ENCODE results near the gene GSDME. TPM values are rescaled to one million over a fixed set of nuclear protein-coding genes. Genes with fewer than 3 reads are reported as not detected.
"Not testable (repeated sequence)": the region's sequence is repeated elsewhere in the genome, so short reads cannot be mapped to it uniquely, and the experiment has no call there.

GSDME gene
- total and polyA plus RNA-seq, 4 donors: 12.0 to 53.6 (median 34.2) TPM

DNA sequence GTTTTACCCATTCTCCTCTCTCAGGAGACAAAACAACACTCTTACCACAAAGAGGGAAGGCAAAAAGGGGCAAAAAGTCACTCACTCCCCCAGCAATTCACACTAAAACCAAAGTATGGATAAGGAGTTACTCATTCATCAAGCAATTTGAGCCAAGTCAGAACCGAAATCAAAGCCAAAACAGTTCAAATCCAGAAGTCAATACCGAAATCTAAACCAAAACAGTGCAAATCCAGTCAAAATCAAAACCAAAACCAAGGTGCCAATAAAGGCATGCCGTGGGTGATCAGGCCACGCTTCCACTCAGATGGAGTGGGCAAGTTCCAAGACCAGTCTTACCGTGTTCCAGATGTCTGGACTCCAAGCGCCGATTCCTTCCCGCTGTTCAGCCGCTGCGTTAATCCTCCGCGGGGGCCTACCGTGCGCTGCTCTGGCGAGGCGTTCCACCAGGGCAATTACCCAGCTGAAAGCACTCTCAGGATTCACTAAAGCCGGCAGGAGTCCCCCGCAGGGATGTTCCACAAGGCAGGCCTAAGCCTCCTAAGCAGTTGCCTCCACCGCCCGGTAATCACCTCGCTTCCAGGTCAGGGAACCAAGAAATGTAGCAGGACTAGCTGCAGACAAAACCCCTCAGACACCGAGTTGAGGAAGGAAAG, 37.6 kb upstream of the GSDME start:
- not testable (repeated sequence) for H3K9me3 ChIP-seq (ENCODE audit: control insufficient read depth, insufficient read depth, low read length); DNase-seq (ENCODE audit: low read depth in 4 of 6, low spot score in 6 of 6); H3K4me3 ChIP-seq (ENCODE audit: low read depth, low read length); H3K4me1 ChIP-seq (ENCODE audit: control insufficient read depth, insufficient read depth, low read length); H3K36me3 ChIP-seq (ENCODE audit: control insufficient read depth, insufficient read depth, low read length); H3K27me3 ChIP-seq (ENCODE audit: control insufficient read depth, insufficient read depth, low read length); H3K27ac ChIP-seq (ENCODE audit: low read depth, low read length)
- 88% methylated on average over 22 of the region's 22 CpGs for WGBS (ENCODE audit: insufficient coverage)

- H3K9me3 ChIP-seq (ENCODE audit: control insufficient read depth, insufficient read depth, low read length): no peaks in the 10 kb centered on the region
- no peaks in the 10 kb centered on the region for H3K27me3 ChIP-seq (ENCODE audit: control insufficient read depth, insufficient read depth, low read length)
- no peaks in the 10 kb centered on the region for H3K36me3 ChIP-seq (ENCODE audit: control insufficient read depth, insufficient read depth, low read length)
- no peak for DNase-seq (ENCODE audit: low read depth in 4 of 6, low spot score in 6 of 6)
- 80% methylated on average over 5 of the region's 9 CpGs for WGBS (ENCODE audit: insufficient coverage)
- no peak overlapping the region for H3K4me3 ChIP-seq (ENCODE audit: low read depth, low read length)
- no peak overlapping the region for H3K27ac ChIP-seq (ENCODE audit: low read depth, low read length)
- H3K4me1 ChIP-seq (ENCODE audit: control insufficient read depth, insufficient read depth, low read length): no peaks in the 10 kb centered on the region
Observed at GRCh38 chr7:24793982-24794648, 36.9 kb upstream of the GSDME start.

GRCh38 chr7:24788961-24789576, 31.8 kb upstream of the GSDME start:
- no peaks in the 10 kb centered on the region for H3K4me1 ChIP-seq (ENCODE audit: control insufficient read depth, insufficient read depth, low read length)
- no peaks in the 10 kb centered on the region for H3K36me3 ChIP-seq (ENCODE audit: control insufficient read depth, insufficient read depth, low read length)
- WGBS (ENCODE audit: insufficient coverage): 96% methylated on average over 5 of the region's 10 CpGs
- H3K9me3 ChIP-seq (ENCODE audit: control insufficient read depth, insufficient read depth, low read length): no peaks in the 10 kb centered on the region
- no peak overlapping the region for H3K4me3 ChIP-seq (ENCODE audit: low read depth, low read length)
- no peaks in the 10 kb centered on the region for H3K27me3 ChIP-seq (ENCODE audit: control insufficient read depth, insufficient read depth, low read length)
- no peak overlapping the region for H3K27ac ChIP-seq (ENCODE audit: low read depth, low read length)
- no peak for DNase-seq (ENCODE audit: low read depth in 4 of 6, low spot score in 6 of 6)

- Histone ChIP-seq H3K9me3 (ENCODE audit: control insufficient read depth, insufficient read depth, low read length) (peaks cover 1% of the 10 kb centered on the region), H3K4me1 (ENCODE audit: control insufficient read depth, insufficient read depth, low read length) (no peaks in the 10 kb centered on the region), H3K27ac (ENCODE audit: low read depth, low read length) (no peak overlapping the region), H3K36me3 (ENCODE audit: control insufficient read depth, insufficient read depth, low read length) (no peaks in the 10 kb centered on the region), H3K27me3 (ENCODE audit: control insufficient read depth, insufficient read depth, low read length) (no peaks in the 10 kb centered on the region), H3K4me3 (ENCODE audit: low read depth, low read length) (no peak overlapping the region)
- WGBS (ENCODE audit: insufficient coverage): 89% methylated on average over 7 of the region's 9 CpGs
- no peak for DNase-seq (ENCODE audit: low read depth in 4 of 6, low spot score in 6 of 6)
Observed at GRCh38 chr7:24788075-24788474, 30.8 kb upstream of the GSDME start.

DNA sequence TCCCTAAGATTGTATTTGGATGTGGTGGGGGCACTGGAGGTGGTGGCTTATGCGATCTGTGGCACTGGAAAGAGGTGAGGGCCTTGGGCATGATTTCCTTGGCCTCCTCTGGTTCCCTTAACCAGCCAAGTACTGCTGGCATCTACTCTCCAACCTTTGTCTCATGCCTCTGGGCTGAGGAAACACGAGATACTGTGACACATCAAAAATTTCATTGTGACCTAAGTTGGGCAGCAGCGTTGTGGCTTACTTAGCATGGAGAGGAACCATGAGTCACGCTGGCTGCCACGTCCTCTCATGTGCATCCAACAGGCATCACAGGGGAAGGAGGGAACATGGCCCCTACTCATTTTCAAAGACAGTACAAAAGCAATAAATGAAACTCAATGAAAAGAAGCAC, 29.7 kb upstream of the GSDME start:
- 89% methylated on average over 4 of the region's 5 CpGs for WGBS (ENCODE audit: insufficient coverage)
- H3K4me1 ChIP-seq (ENCODE audit: control insufficient read depth, insufficient read depth, low read length): no peaks in the 10 kb centered on the region
- H3K9me3 ChIP-seq (ENCODE audit: control insufficient read depth, insufficient read depth, low read length): peaks cover 2% of the 10 kb centered on the region
- H3K36me3 ChIP-seq (ENCODE audit: control insufficient read depth, insufficient read depth, low read length): no peaks in the 10 kb centered on the region
- no peak overlapping the region for H3K4me3 ChIP-seq (ENCODE audit: low read depth, low read length)
- no peaks in the 10 kb centered on the region for H3K27me3 ChIP-seq (ENCODE audit: control insufficient read depth, insufficient read depth, low read length)
- DNase-seq (ENCODE audit: low read depth in 4 of 6, low spot score in 6 of 6): no peak
- H3K27ac ChIP-seq (ENCODE audit: low read depth, low read length): no peak overlapping the region

DNA sequence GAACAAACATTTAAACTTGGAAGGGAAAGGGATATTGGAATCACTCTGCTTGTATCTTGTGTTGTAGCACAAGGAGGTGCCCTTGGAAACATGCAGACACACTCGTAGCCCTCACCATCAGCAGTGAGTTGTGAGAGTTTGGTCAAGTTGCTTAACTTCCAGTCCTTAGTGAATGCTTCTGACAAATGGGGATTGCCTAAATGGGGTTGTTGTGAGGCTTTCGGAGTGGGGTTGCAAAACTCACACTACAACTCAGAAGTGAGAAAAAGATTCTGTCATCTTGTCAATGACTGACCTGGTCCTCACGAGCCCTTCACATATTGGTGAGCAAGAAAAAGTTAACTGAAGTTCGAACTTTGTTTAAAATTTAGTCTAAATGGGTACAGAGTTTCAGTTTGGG, 29.0 kb upstream of the GSDME start:
- Histone ChIP-seq H3K27ac (ENCODE audit: low read depth, low read length) (no peak overlapping the region), H3K4me3 (ENCODE audit: low read depth, low read length) (no peak overlapping the region), H3K27me3 (ENCODE audit: control insufficient read depth, insufficient read depth, low read length) (no peaks in the 10 kb centered on the region), H3K4me1 (ENCODE audit: control insufficient read depth, insufficient read depth, low read length) (no peaks in the 10 kb centered on the region), H3K9me3 (ENCODE audit: control insufficient read depth, insufficient read depth, low read length) (peaks cover 2% of the 10 kb centered on the region), H3K36me3 (ENCODE audit: control insufficient read depth, insufficient read depth, low read length) (no peaks in the 10 kb centered on the region)
- WGBS (ENCODE audit: insufficient coverage): 100% methylated on average over 2 of the region's 4 CpGs
- DNase-seq (ENCODE audit: low read depth in 4 of 6, low spot score in 6 of 6): no peak

- no peak overlapping the region for H3K27ac ChIP-seq (ENCODE audit: low read depth, low read length)
- peaks cover 2% of the 10 kb centered on the region for H3K9me3 ChIP-seq (ENCODE audit: control insufficient read depth, insufficient read depth, low read length)
- no peak overlapping the region for H3K4me3 ChIP-seq (ENCODE audit: low read depth, low read length)
- WGBS (ENCODE audit: insufficient coverage): 100% methylated on average over 5 of the region's 5 CpGs
- no peak for DNase-seq (ENCODE audit: low read depth in 4 of 6, low spot score in 6 of 6)
- H3K36me3 ChIP-seq (ENCODE audit: control insufficient read depth, insufficient read depth, low read length): no peaks in the 10 kb centered on the region
- no peaks in the 10 kb centered on the region for H3K27me3 ChIP-seq (ENCODE audit: control insufficient read depth, insufficient read depth, low read length)
- no peaks in the 10 kb centered on the region for H3K4me1 ChIP-seq (ENCODE audit: control insufficient read depth, insufficient read depth, low read length)
Observed at GRCh38 chr7:24784277-24784676, 27.0 kb upstream of the GSDME start.

DNA sequence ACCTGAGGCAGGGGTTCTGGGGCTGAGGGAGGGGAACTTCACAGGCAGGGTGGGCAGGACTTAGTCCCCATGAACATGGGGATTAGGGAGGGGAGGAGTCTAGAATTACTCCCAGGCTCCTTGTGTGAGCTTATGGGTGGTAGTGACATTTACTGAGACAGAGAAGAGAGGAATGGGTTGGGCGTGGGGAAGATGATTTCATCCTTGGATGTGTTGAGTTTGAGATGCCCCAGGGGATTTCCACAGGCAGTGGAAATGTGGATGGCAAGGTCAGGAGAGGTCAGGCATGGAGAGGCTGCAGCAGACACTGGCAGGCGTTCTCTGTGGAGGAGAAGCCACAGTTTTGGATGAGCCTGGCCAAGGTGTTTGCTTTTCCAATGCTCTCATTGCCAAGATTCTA, 26.4 kb upstream of the GSDME start:
- H3K36me3 ChIP-seq (ENCODE audit: control insufficient read depth, insufficient read depth, low read length): no peaks in the 10 kb centered on the region
- H3K4me3 ChIP-seq (ENCODE audit: low read depth, low read length): no peak overlapping the region
- H3K27me3 ChIP-seq (ENCODE audit: control insufficient read depth, insufficient read depth, low read length): no peaks in the 10 kb centered on the region
- no peaks in the 10 kb centered on the region for H3K4me1 ChIP-seq (ENCODE audit: control insufficient read depth, insufficient read depth, low read length)
- peaks cover 2% of the 10 kb centered on the region for H3K9me3 ChIP-seq (ENCODE audit: control insufficient read depth, insufficient read depth, low read length)
- no peak overlapping the region for H3K27ac ChIP-seq (ENCODE audit: low read depth, low read length)
- 81% methylated on average over 2 of the region's 2 CpGs for WGBS (ENCODE audit: insufficient coverage)
- DNase-seq (ENCODE audit: low read depth in 4 of 6, low spot score in 6 of 6): no peak

DNA sequence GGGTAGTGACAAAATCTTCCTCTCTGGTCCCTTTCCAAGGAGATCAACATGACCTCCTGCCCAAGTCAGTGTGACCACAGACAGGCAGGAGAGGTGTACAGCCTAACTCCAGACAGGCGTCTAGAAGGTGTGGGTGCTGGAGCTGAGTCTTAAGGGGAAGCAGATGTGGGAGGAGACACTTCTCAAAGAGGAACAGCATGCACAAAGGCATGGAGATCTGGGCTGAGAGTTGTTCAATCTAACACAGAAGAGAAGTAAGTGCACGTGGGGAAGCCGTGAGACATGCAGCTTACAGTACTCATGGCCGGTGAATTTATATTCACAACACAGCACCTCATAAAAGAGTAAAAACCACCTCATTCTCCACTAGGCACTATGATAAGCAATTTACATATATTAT, 23.8 kb upstream of the GSDME start:
- DNase-seq (ENCODE audit: low read depth in 4 of 6, low spot score in 6 of 6): no peak
- H3K4me1 ChIP-seq (ENCODE audit: control insufficient read depth, insufficient read depth, low read length): no peaks in the 10 kb centered on the region
- no peak overlapping the region for H3K4me3 ChIP-seq (ENCODE audit: low read depth, low read length)
- H3K9me3 ChIP-seq (ENCODE audit: control insufficient read depth, insufficient read depth, low read length): peaks cover 2% of the 10 kb centered on the region
- H3K36me3 ChIP-seq (ENCODE audit: control insufficient read depth, insufficient read depth, low read length): no peaks in the 10 kb centered on the region
- H3K27ac ChIP-seq (ENCODE audit: low read depth, low read length): no peak overlapping the region
- H3K27me3 ChIP-seq (ENCODE audit: control insufficient read depth, insufficient read depth, low read length): no peaks in the 10 kb centered on the region
- WGBS (ENCODE audit: insufficient coverage): no CpG with 5 or more reads among the region's 4 CpGs

- Histone ChIP-seq H3K9me3 (ENCODE audit: control insufficient read depth, insufficient read depth, low read length) (peaks cover 2% of the 10 kb centered on the region), H3K27me3 (ENCODE audit: control insufficient read depth, insufficient read depth, low read length) (no peaks in the 10 kb centered on the region), H3K4me3 (ENCODE audit: low read depth, low read length) (no peak overlapping the region), H3K36me3 (ENCODE audit: control insufficient read depth, insufficient read depth, low read length) (no peaks in the 10 kb centered on the region), H3K4me1 (ENCODE audit: control insufficient read depth, insufficient read depth, low read length) (no peaks in the 10 kb centered on the region), H3K27ac (ENCODE audit: low read depth, low read length) (no peak overlapping the region)
- 90% methylated on average over 2 of the region's 2 CpGs for WGBS (ENCODE audit: insufficient coverage)
- DNase-seq (ENCODE audit: low read depth in 4 of 6, low spot score in 6 of 6): no peak
Observed at GRCh38 chr7:24779283-24779655, 22.0 kb upstream of the GSDME start.

Measured in spinal cord (tissue), 10 donors.